PC-9 (cell line): ENCODE measurements around the gene PCGF1. TPM values are rescaled to one million over a fixed set of nuclear protein-coding genes. Genes with fewer than 3 reads are reported as not detected.
A peak's percentile ranks its signal among the peaks of the same experiment; 100 is the strongest.

Experiments
- BruUV-seq: library from RNA; stranded (reverse); fragments of 400-500 nt; replicated peaks from 2 replicates; lab custom pipeline; 2021; lab: Mats Ljungman, UMichigan
- CTCF ChIA-PET: fragments of 300-600 bp; sonication (Branson Sonifier 250); formaldehyde crosslinking; loops from one replicate; lab custom pipeline; 2022; ENCODE audit warnings: antibody characterized with exemption; lab: Charles Lee
- POLR2A ChIA-PET: fragments of 300-600 bp; sonication (Branson Sonifier 250); formaldehyde crosslinking; loops from one replicate; lab custom pipeline; 2022; ENCODE audit warnings: antibody characterized with exemption; ENCODE audit not compliant: unreplicated experiment; lab: Charles Lee
- DNase-seq, 2 experiments: peaks; one replicate each; pipeline versions ENCODE4 v3.0.0 to v3.0.0-alpha.2; 2015 to 2022; ENCODE audit warnings: mixed read lengths in 1 of 2
- H2AFZ ChIP-seq: fragments of 200-600 bp; sonication (generic); 2 replicates; pipeline ENCODE4 v1.8.1; 2017; ENCODE audit warnings: antibody characterized with exemption
- H3F3A ChIP-seq: fragments of 200-600 bp; sonication (generic); 2 replicates; pipeline ENCODE4 v1.8.1; 2017; ENCODE audit warnings: antibody characterized with exemption, mild to moderate bottlenecking, low read depth; ENCODE audit not compliant: insufficient read depth
- H3K27ac ChIP-seq: fragments of 200-600 bp; sonication (generic); 2 replicates; pipeline ENCODE4 v1.6.1; 2016; ENCODE audit warnings: mixed run types
- H3K27me3 ChIP-seq: fragments of 200-600 bp; sonication (generic); 2 replicates; pipeline ENCODE4 v1.6.1; 2016; ENCODE audit warnings: low read depth, mixed run types; ENCODE audit not compliant: insufficient read depth
- H3K36me3 ChIP-seq: fragments of 200-600 bp; sonication (generic); 2 replicates; pipeline ENCODE4 v1.6.1; 2016; ENCODE audit warnings: low read depth, mixed run types
- H3K4me1 ChIP-seq: fragments of 200-600 bp; sonication (generic); replicated peaks from 2 replicates; pipeline ENCODE4 v1.6.1; 2016; ENCODE audit warnings: mixed run types; ENCODE audit not compliant: insufficient read depth
- H3K4me2 ChIP-seq: fragments of 200-600 bp; sonication (generic); 2 replicates; pipeline ENCODE4 v1.6.1; 2017; ENCODE audit warnings: mixed run types
- H3K4me3 ChIP-seq: fragments of 200-600 bp; sonication (generic); 2 replicates; pipeline ENCODE4 v1.6.1; 2016; ENCODE audit warnings: mixed run types
- H3K79me2 ChIP-seq: fragments of 200-600 bp; sonication (generic); 2 replicates; pipeline ENCODE4 v1.6.1; 2017; ENCODE audit warnings: low read depth, mixed run types
- H3K9me2 ChIP-seq: fragments of 200-600 bp; sonication (generic); 2 replicates; pipeline ENCODE4 v1.8.1; 2017; ENCODE audit warnings: mild to moderate bottlenecking; ENCODE audit not compliant: insufficient read depth
- H3K9me3 ChIP-seq: fragments of 200-600 bp; sonication (generic); 2 replicates; pipeline ENCODE4 v1.8.1; 2016; ENCODE audit warnings: low read depth; ENCODE audit not compliant: insufficient read depth
- H4K20me1 ChIP-seq: fragments of 200-600 bp; sonication (generic); 2 replicates; pipeline ENCODE4 v1.8.1; 2017; ENCODE audit not compliant: insufficient read depth
- EZH2 ChIP-seq: fragments of 200-600 bp; sonication (generic); IDR thresholded peaks from 2 replicates; pipeline ENCODE4 v1.8.0; 2017; ENCODE audit warnings: antibody characterized with exemption, low read depth
- intact Hi-C: fragments of 100-400 bp; cut with micrococcal nuclease; formaldehyde crosslinking; loops from one replicate; pipeline ENCODE4 v1.10.0; 2022; ENCODE audit not compliant: unreplicated experiment
- total RNA-seq: library from RNA; stranded (reverse); gene quantifications from 2 replicates; pipeline ENCODE4 v1.2.3, GENCODE V29; 2021
- TF ChIP-seq, protein P1 (sequence below): fragments of 200-600 bp; sonication (generic); conservative IDR thresholded peaks from 2 replicates; pipeline ENCODE4 v1.6.1; 2017; ENCODE audit warnings: mixed run types, antibody characterized with exemption, mild to moderate bottlenecking, moderate library complexity

The PCGF1 gene
- total RNA-seq, 1 experiment from 2014 or later = 31.3 TPM

DNA sequence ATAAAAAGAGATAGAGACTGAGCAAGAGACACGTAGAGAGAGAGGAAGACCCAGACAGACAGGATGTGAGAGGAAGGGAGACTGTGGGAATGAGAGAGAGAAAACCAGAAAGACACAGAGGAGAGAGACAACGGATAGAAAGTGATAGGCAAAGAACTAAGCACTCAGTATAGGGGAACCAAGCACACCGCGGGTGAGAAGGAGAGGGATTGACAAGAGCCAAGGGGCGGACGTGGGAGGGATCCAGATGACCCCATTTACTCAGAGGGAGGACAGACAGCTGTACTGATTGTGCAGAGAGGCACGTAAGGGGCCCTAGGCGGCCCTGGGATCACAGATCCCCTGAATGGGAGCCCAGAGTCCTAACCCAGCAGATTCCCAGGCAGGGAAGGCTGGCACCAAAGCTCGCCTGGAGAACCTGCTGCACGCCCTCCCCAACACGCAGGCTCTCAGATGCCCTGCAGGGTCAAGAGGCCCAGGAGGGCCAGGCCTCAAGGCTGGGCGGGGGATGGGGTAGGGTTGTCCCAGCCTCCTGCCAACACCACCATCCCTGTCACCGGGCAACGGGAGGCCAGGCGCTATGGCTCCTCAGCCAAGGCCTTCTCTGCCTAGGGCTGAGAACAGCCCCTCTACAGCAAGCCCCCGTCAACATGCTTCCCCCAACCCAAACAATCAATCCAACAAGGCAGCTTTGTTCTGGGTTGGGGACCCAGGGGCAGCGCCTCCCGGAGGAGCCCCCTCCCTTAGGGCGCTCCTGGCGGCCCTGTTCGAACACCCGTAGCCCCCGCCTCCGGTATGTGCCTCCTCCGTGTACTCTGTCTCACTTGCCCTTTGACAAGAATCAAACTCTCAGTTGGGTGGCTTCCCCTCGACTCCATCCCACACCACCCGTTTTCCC lies 45.7 kb upstream of the PCGF1 start:
- peak overlapping the region; percentile 78; the same call in 1 of the 2 replicates for H3K4me3 ChIP-seq
- no peak for DNase-seq
- no peaks in the 10 kb centered on the region for H4K20me1 ChIP-seq
- no peaks in the 10 kb centered on the region for H3K36me3 ChIP-seq
- ChIA-PET CTCF (no interaction called here), POLR2A (no interaction called here)
- no peak overlapping the region for H2AFZ ChIP-seq
- peaks cover 16% of the 10 kb centered on the region for H3K4me1 ChIP-seq
- H3K4me2 ChIP-seq = peak overlapping the region; percentile 81
- peaks cover 16% of the 10 kb centered on the region for H3K79me2 ChIP-seq
- no peaks in the 10 kb centered on the region for H3K9me3 ChIP-seq
- TF ChIP-seq, protein P1, sequence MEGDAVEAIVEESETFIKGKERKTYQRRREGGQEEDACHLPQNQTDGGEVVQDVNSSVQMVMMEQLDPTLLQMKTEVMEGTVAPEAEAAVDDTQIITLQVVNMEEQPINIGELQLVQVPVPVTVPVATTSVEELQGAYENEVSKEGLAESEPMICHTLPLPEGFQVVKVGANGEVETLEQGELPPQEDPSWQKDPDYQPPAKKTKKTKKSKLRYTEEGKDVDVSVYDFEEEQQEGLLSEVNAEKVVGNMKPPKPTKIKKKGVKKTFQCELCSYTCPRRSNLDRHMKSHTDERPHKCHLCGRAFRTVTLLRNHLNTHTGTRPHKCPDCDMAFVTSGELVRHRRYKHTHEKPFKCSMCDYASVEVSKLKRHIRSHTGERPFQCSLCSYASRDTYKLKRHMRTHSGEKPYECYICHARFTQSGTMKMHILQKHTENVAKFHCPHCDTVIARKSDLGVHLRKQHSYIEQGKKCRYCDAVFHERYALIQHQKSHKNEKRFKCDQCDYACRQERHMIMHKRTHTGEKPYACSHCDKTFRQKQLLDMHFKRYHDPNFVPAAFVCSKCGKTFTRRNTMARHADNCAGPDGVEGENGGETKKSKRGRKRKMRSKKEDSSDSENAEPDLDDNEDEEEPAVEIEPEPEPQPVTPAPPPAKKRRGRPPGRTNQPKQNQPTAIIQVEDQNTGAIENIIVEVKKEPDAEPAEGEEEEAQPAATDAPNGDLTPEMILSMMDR = no peak
- no peak for TF ChIP-seq EZH2
- BruUV-seq = no TSS peak
- H3K27me3 ChIP-seq = no peaks in the 10 kb centered on the region
- no peaks in the 10 kb centered on the region for H3K9me2 ChIP-seq
- intact Hi-C loops = no loop called here
- H3K27ac ChIP-seq = no peak overlapping the region
- H3F3A ChIP-seq = peaks cover 29% of the 10 kb centered on the region; the same call in 1 of the 2 replicates

- ChIA-PET CTCF (no interaction called here), POLR2A (no interaction called here)
- H3F3A ChIP-seq = peaks cover 25% of the 10 kb centered on the region; the same call in 1 of the 2 replicates
- intact Hi-C loops = no loop called here
- TF ChIP-seq, protein P1 = no peak
- no peak for TF ChIP-seq EZH2
- H3K36me3 ChIP-seq = no peaks in the 10 kb centered on the region
- no peaks in the 10 kb centered on the region for H3K9me2 ChIP-seq
- DNase-seq = no peak
- H3K27me3 ChIP-seq = no peaks in the 10 kb centered on the region
- no peaks in the 10 kb centered on the region for H3K9me3 ChIP-seq
- H3K4me2 ChIP-seq = no peak overlapping the region
- H3K4me3 ChIP-seq = no peak overlapping the region
- peaks cover 16% of the 10 kb centered on the region for H3K4me1 ChIP-seq
- H3K27ac ChIP-seq = no peak overlapping the region
- H2AFZ ChIP-seq = no peak overlapping the region
- peaks cover 16% of the 10 kb centered on the region for H3K79me2 ChIP-seq
- no peaks in the 10 kb centered on the region for H4K20me1 ChIP-seq
- BruUV-seq = no TSS peak
These were observed 44.7 kb upstream of the PCGF1 start for GRCh38 chr2:74551942-74552913.

- Histone ChIP-seq H3K27me3 (no peaks in the 10 kb centered on the region), H3K27ac (no peak overlapping the region), H3K9me2 (no peaks in the 10 kb centered on the region), H3K36me3 (no peaks in the 10 kb centered on the region), H4K20me1 (no peaks in the 10 kb centered on the region), H2AFZ (no peak overlapping the region), H3K4me1 (peaks cover 16% of the 10 kb centered on the region), H3K4me2 (no peak overlapping the region), H3F3A (peaks cover 25% of the 10 kb centered on the region; the same call in 1 of the 2 replicates), H3K4me3 (no peak overlapping the region), H3K9me3 (no peaks in the 10 kb centered on the region), H3K79me2 (peaks cover 16% of the 10 kb centered on the region)
- BruUV-seq = no TSS peak
- TF ChIP-seq, protein P1 = no peak
- TF ChIP-seq EZH2 = no peak
- CTCF ChIA-PET = no interaction called here
- intact Hi-C loops = no loop called here
- POLR2A ChIA-PET = no interaction called here
- DNase-seq = no peak
These were observed 44.0 kb upstream of the PCGF1 start for GRCh38 chr2:74551530-74551929.
